ENCODE data around the gene C2CD5. TPM values are rescaled to one million over a fixed set of nuclear protein-coding genes. Genes with fewer than 3 reads are reported as not detected.

The C2CD5 gene
- total RNA-seq, 1 donor from 2014 or later, result 6.6 TPM

DNA sequence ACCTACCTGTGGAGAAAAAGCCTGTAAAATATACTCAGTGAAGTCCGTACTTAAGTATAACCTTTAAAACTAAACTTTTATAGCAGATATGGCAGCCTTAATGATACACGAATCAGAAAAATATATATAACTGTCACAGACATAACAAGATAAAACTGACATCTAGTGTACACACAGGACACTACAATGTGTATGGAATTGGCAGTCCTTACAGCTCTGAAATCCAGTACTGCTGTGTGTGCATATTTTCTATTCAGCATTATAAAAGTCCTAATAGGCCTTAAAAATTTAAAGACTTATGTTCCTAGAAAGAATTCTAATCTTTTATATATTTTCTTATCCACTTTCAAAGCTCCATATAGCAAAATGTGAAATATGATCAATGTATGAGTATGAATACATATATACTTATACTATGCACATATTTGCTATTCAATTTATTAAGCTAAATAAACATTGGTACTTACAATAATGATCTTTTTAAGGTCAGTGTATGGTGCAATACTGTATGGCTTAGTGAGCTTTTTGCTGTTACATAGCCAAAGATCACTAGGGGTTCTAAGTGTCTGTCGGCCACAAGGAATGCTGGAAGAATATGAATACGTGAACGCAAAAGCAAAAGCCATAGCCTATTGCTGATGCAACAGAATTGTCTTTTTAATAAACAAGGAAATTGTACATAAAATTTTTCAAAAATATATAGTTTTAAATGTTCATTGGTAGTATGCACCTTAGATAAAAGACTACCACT, 69.2 kb downstream of the C2CD5 start:
- DNase-seq (ENCODE audit: low read depth), result no peak
- Histone ChIP-seq H3K36me3 (ENCODE audit: control insufficient read depth, insufficient read depth, low read length) (peaks cover 2% of the 10 kb centered on the region), H3K27me3 (ENCODE audit: control insufficient read depth, insufficient read depth, low read length) (no peaks in the 10 kb centered on the region), H3K4me3 (ENCODE audit: low read depth, low read length) (no peak overlapping the region)
- TF ChIP-seq, protein P1, sequence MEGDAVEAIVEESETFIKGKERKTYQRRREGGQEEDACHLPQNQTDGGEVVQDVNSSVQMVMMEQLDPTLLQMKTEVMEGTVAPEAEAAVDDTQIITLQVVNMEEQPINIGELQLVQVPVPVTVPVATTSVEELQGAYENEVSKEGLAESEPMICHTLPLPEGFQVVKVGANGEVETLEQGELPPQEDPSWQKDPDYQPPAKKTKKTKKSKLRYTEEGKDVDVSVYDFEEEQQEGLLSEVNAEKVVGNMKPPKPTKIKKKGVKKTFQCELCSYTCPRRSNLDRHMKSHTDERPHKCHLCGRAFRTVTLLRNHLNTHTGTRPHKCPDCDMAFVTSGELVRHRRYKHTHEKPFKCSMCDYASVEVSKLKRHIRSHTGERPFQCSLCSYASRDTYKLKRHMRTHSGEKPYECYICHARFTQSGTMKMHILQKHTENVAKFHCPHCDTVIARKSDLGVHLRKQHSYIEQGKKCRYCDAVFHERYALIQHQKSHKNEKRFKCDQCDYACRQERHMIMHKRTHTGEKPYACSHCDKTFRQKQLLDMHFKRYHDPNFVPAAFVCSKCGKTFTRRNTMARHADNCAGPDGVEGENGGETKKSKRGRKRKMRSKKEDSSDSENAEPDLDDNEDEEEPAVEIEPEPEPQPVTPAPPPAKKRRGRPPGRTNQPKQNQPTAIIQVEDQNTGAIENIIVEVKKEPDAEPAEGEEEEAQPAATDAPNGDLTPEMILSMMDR (IDR thresholded peaks at IDR 0.05; ENCODE audit: insufficient read depth, low read length, severe bottlenecking), result no peak
- FAIRE-seq, result no peak

DNA sequence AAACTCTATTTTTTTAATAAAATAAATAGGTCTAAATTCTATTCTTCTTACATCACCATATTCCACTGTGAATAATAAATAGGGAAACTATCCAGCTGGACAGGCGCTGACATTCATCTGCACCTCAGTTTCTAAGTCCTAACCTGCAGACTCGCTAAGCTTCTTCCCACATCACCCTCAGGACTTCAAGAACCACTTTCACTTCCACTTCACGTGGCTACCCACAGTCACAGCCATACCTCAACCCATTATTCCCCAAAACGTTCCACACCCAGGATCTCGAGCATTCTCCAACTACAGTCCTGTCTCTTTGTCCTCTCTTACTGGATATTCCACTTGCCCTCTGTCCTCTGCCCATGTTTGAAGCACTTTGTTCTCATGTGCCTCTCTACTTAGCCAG, 71.1 kb downstream of the C2CD5 start:
- TF ChIP-seq, protein P1 (IDR thresholded peaks at IDR 0.05; ENCODE audit: insufficient read depth, low read length, severe bottlenecking), result no peak
- H3K36me3 ChIP-seq (ENCODE audit: control insufficient read depth, insufficient read depth, low read length), result peaks cover 2% of the 10 kb centered on the region

DNA sequence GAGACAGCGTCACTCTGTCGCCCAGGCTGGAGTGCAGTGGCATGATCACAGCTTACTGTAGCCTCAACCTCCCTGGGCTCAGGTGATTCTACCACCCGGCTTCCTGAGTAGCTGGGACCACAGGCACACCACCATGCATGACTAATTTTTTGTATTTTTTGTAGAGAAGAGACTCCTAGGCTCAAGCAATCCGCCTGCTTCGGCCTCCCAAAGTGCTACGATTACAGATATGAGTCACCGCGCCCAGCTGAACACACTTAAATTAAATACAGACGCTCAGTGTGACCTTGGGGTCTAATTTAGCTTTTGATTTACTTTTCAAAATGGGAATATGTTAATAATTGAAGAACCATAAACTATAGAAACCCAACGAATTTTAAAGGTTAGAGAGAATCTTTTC, 77.2 kb downstream of the C2CD5 start:
- no peaks in the 10 kb centered on the region for H3K36me3 ChIP-seq (ENCODE audit: control insufficient read depth, insufficient read depth, low read length)
- FAIRE-seq (no peak), DNase-seq (ENCODE audit: low read depth) (no peak)

More for the DNA sequence above, 71.1 kb downstream of the C2CD5 start:
- FAIRE-seq (peak; percentile 60), DNase-seq (ENCODE audit: low read depth) (no peak)
- H3K4me3 ChIP-seq (ENCODE audit: low read depth, low read length), result no peak overlapping the region
- H3K27me3 ChIP-seq (ENCODE audit: control insufficient read depth, insufficient read depth, low read length), result no peaks in the 10 kb centered on the region

DNA sequence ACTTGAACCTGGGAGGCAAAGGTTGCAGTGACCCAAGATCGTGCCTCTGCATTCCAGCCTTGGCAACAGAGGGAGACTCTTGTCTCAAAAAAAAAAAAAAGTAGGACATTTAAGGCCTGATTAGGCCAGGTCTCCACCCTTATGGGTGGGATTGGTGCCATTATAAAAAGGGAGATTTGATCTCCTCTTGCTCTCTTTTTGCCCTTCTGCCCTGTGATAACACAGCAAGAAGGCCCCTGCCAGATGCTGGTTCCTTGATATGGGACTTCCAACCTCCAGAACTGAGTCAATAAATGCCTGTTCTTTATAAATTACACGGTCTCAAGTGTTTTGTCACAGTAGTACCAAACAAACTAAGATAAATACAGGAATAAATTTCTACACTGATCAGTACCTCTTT, 81.0 kb downstream of the C2CD5 start:
- Histone ChIP-seq H3K4me3 (ENCODE audit: low read depth, low read length) (no peak overlapping the region), H3K36me3 (ENCODE audit: control insufficient read depth, insufficient read depth, low read length) (no peaks in the 10 kb centered on the region), H3K27me3 (ENCODE audit: control insufficient read depth, insufficient read depth, low read length) (no peaks in the 10 kb centered on the region)
- DNase-seq (ENCODE audit: low read depth) (no peak), FAIRE-seq (no peak)
- TF ChIP-seq, protein P1 (IDR thresholded peaks at IDR 0.05; ENCODE audit: insufficient read depth, low read length, severe bottlenecking), result no peak

More for the DNA sequence above, 77.2 kb downstream of the C2CD5 start:
- Histone ChIP-seq H3K27me3 (ENCODE audit: control insufficient read depth, insufficient read depth, low read length) (no peaks in the 10 kb centered on the region), H3K4me3 (ENCODE audit: low read depth, low read length) (no peak overlapping the region)
- TF ChIP-seq, protein P1 (IDR thresholded peaks at IDR 0.05; ENCODE audit: insufficient read depth, low read length, severe bottlenecking), result no peak

DNA sequence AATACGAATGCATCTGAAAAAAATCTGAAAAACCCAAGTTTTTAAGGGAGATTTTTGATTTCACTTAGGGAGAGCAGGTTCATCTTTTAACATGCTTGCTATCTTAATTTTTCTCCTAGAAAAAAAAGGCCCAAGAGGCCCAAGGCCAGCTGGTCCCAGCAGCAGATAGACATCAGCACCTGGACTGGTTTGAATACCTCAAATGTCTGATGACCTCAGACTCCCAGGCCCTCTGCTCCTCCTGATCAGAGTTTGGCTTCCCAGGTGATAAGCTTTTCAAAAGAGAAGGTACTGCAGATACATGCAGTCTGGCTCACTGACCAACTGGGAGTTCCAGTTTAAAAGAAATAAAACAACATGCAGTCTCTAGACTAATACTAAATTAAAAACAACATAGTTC, 82.6 kb downstream of the C2CD5 start:
- TF ChIP-seq, protein P1 (IDR thresholded peaks at IDR 0.05; ENCODE audit: insufficient read depth, low read length, severe bottlenecking), result no peak
- H3K27me3 ChIP-seq (ENCODE audit: control insufficient read depth, insufficient read depth, low read length), result no peaks in the 10 kb centered on the region
- H3K36me3 ChIP-seq (ENCODE audit: control insufficient read depth, insufficient read depth, low read length), result no peaks in the 10 kb centered on the region
- no peak for FAIRE-seq
- H3K4me3 ChIP-seq (ENCODE audit: low read depth, low read length), result no peak overlapping the region
- no peak for DNase-seq (ENCODE audit: low read depth)
